NT2/D1 (cell line): ENCODE measurements around the gene BBS10.

ENCODE experiments used
- SUZ12 ChIP-seq: IDR thresholded peaks from 2 replicates; pipeline ENCODE4 v1.6.1; 2011; ENCODE audit not compliant: insufficient read length, insufficient read depth; ENCODE audit errors: extremely low read depth
- YY1 ChIP-seq: IDR thresholded peaks from 2 replicates; pipeline ENCODE4 v1.6.1; 2011; ENCODE audit not compliant: insufficient read length, insufficient read depth
- ZNF274 ChIP-seq: IDR thresholded peaks from 2 replicates; pipeline ENCODE4 v1.6.1; 2011; ENCODE audit warnings: mild to moderate bottlenecking, low read depth, low read length

DNA sequence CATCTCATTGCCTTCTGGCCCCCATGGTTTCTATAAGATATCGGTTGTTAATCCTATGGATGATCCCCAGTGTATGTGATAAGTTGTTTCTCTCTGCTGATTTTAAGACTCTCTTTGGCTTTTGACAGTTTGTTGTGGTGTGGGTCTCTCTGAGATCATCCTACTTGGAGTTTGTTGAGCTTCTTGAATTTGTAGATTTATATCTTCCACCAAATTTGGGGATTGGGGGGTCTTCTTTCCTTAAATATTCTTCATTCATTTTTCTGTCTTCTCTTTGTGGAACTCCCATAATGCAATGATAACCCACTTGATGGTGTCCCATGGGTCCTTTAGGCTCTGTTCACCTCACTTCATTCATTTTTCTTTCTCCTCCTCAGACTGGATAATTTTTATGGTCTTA lies 20.0 kb upstream of the BBS10 start:
- no peak for TF ChIP-seq ZNF274
- TF ChIP-seq YY1 = no peak
- TF ChIP-seq SUZ12 = no peak
